GM12878 (cell line): ENCODE measurements around the gene H6PD. TPM values are rescaled to one million over a fixed set of nuclear protein-coding genes. Genes with fewer than 3 reads are reported as not detected.
A peak's percentile ranks its signal among the peaks of the same experiment; 100 is the strongest.

Source experiments
- ASH2L ChIP-seq: fragments of 300-600, 200-600 bp; sonication (generic); IDR thresholded peaks from 2 replicates; pipeline ENCODE4 v1.6.1; 2017; ENCODE audit warnings: low read depth, mild to moderate bottlenecking, borderline replicate concordance
- CEBPZ ChIP-seq: fragments of 150-350 bp; IDR thresholded peaks from 2 replicates; pipeline ENCODE4 v1.6.1; 2016; ENCODE audit warnings: low read depth, low read length
- DPF2 ChIP-seq: fragments of 450-650 bp; IDR thresholded peaks from 2 replicates; pipeline ENCODE4 v1.6.1; 2017; ENCODE audit warnings: mild to moderate bottlenecking
- ETV6 ChIP-seq, 2 experiments: fragments of 450-650 bp in 1 of 2; IDR thresholded peaks in 1 of 2; conservative IDR thresholded peaks in 1 of 2; 2 replicates each; pipeline ENCODE4 v1.6.1; 2014; ENCODE audit warnings: antibody characterized with exemption in 1 of 2, borderline replicate concordance in 1 of 2, low read depth in 1 of 2, mild to moderate bottlenecking in 1 of 2, moderate library complexity in 1 of 2
- IKZF1 ChIP-seq: fragments of 450-650 bp; conservative IDR thresholded peaks from 2 replicates; pipeline ENCODE4 v1.6.1; 2017; ENCODE audit warnings: antibody characterized with exemption, mild to moderate bottlenecking
- NBN ChIP-seq: fragments of 450-650 bp; IDR thresholded peaks from 2 replicates; pipeline ENCODE4 v1.6.1; 2016
- NFYB ChIP-seq: IDR thresholded peaks from 2 replicates; pipeline ENCODE4 v1.6.1; 2011; ENCODE audit warnings: low read depth, mild to moderate bottlenecking, low read length, improper control_type of control experiment, moderate library complexity; ENCODE audit not compliant: insufficient read depth
- NR2C1 ChIP-seq: fragments of 450-650 bp; IDR thresholded peaks from 2 replicates; pipeline ENCODE4 v1.6.1; 2017; ENCODE audit warnings: antibody characterized with exemption, mild to moderate bottlenecking, moderate library complexity
- PML ChIP-seq: IDR thresholded peaks from 2 replicates; pipeline ENCODE4 v1.6.1; 2012; ENCODE audit warnings: low read length, inconsistent platforms
- POLR2A ChIP-seq: IDR thresholded peaks from 2 replicates; pipeline ENCODE4 v1.6.1; 2011; ENCODE audit warnings: low read depth, mild to moderate bottlenecking, low read length
- POLR2AphosphoS2 ChIP-seq: IDR thresholded peaks from 2 replicates; pipeline ENCODE4 v1.6.1; 2011; ENCODE audit warnings: low read depth, mild to moderate bottlenecking, low read length, improper control_type of control experiment, moderate library complexity
- RAD21 ChIP-seq: IDR thresholded peaks from 2 replicates; pipeline ENCODE4 v1.6.1; 2011; ENCODE audit warnings: mild to moderate bottlenecking, low read depth, low read length, moderate library complexity; ENCODE audit not compliant: insufficient read depth
- SPI1 ChIP-seq: IDR thresholded peaks from 2 replicates; pipeline ENCODE4 v1.6.1; 2011; ENCODE audit warnings: low read depth, mild to moderate bottlenecking, low read length, moderate library complexity, borderline replicate concordance; ENCODE audit not compliant: insufficient read depth
- SUZ12 ChIP-seq: fragments of 200-600 bp; sonication (generic); IDR thresholded peaks from one replicate; pipeline ENCODE4 v1.6.1; 2018; ENCODE audit warnings: antibody characterized with exemption, mild to moderate bottlenecking; ENCODE audit not compliant: unreplicated experiment
- polyA plus RNA-seq, 11 experiments: library from polyadenylated mRNA; depleted of rRNA in 4 of 11; unstranded in 6 of 11; stranded (reverse) in 5 of 11; fragments of >200 nt; fragmentation: Nextera tagmentation in 4 of 11; fragmentation: Illumina TruSeq in 1 of 11; extraction: Ambion mirVana in 4 of 11; extraction: Trizol in 1 of 11; gene quantifications; 1 replicate in 1 of 11; 2 replicates in 10 of 11; pipeline versions ENCODE4 v1.2.1 to v1.2.3, GENCODE V29; 2011 to 2016; ENCODE audit warnings: inconsistent platforms in 2 of 11, missing spikeins in 2 of 11, low read depth in 1 of 11
- total RNA-seq, 4 experiments: library from RNA; depleted of rRNA in 3 of 4; stranded (reverse); fragments of >200 nt in 3 of 4; fragmentation: Illumina TruSeq in 1 of 4; extraction: Trizol in 1 of 4; gene quantifications; 2 replicates each; pipeline versions ENCODE4 v1.2.1 to v1.2.3, GENCODE V29; 2013 to 2021
- TF ChIP-seq, protein P1 (sequence below): fragments of 450-650 bp; IDR thresholded peaks from 2 replicates; pipeline ENCODE4 v1.6.1; 2014; ENCODE audit warnings: mild to moderate bottlenecking
- TF ChIP-seq, protein P2 (sequence below): fragments of 450-650 bp; formaldehyde crosslinking; IDR thresholded peaks from 2 replicates; pipeline ENCODE4 v1.5.0; 2022; ENCODE audit warnings: mild to moderate bottlenecking, missing genetic modification characterization
- TF ChIP-seq, protein P3 (sequence below): fragments of 450-650 bp; IDR thresholded peaks from 2 replicates; pipeline ENCODE4 v1.6.1; 2017; ENCODE audit warnings: low read depth, mild to moderate bottlenecking, moderate library complexity

Gene H6PD
- total and polyA plus RNA-seq, 10 of the 15 experiments (the other 5 are each of a cell fraction or from before 2014, with no cell fraction given) = 1.2 to 20.7 (median 7.7) TPM

DNA sequence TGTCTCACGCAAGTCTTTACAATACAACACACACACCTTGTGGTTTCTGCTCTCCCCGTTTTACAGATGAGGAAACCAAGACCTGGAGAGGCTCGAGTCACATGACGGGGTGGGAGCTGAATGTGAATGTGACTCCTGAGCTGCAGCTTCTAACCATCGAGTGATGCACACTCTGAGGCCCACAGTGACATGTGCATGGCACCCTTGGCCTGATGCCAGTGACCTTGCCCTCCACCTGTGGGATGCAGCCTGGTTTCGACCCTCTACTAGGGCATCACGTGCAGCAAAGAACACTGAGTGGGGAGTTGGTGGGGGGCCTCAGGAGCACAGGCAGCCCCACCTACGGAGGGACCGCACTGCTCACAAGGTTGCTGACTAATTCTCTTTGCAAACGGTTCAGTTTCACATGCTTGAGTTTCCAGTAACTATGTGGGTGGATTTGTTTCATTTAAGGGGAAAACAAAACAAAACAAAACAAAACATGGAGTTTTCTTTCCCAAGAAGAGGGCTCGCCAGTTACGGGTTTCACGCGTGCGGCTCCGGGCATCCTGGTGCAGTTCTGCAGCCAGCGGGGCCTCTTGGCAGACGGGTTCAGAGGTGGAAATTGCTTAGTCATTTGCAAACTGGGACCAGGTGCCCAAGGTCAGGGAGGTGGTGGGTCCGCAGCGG, 81.0 kb downstream of the H6PD start (continued):
- TF ChIP-seq SUZ12 (no peak), ETV6 (conservative IDR thresholded peaks at IDR 0.05 in 1 of 2, IDR thresholded peaks at IDR 0.05 in 1 of 2; ENCODE audit: borderline replicate concordance in 1 of 2, low read depth in 1 of 2) (no peak), SPI1 (no peak), ASH2L (no peak), POLR2A (no peak), DPF2 (peak; percentile 47; the same call in 1 of the 2 replicates), NBN (no peak), POLR2AphosphoS2 (no peak), PML (no peak), NFYB (no peak), NR2C1 (no peak), IKZF1 (peak; percentile 60), RAD21 (no peak), CEBPZ (no peak)
- TF ChIP-seq, protein P1, sequence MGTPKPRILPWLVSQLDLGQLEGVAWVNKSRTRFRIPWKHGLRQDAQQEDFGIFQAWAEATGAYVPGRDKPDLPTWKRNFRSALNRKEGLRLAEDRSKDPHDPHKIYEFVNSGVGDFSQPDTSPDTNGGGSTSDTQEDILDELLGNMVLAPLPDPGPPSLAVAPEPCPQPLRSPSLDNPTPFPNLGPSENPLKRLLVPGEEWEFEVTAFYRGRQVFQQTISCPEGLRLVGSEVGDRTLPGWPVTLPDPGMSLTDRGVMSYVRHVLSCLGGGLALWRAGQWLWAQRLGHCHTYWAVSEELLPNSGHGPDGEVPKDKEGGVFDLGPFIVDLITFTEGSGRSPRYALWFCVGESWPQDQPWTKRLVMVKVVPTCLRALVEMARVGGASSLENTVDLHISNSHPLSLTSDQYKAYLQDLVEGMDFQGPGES = no peak
- TF ChIP-seq, protein P2, sequence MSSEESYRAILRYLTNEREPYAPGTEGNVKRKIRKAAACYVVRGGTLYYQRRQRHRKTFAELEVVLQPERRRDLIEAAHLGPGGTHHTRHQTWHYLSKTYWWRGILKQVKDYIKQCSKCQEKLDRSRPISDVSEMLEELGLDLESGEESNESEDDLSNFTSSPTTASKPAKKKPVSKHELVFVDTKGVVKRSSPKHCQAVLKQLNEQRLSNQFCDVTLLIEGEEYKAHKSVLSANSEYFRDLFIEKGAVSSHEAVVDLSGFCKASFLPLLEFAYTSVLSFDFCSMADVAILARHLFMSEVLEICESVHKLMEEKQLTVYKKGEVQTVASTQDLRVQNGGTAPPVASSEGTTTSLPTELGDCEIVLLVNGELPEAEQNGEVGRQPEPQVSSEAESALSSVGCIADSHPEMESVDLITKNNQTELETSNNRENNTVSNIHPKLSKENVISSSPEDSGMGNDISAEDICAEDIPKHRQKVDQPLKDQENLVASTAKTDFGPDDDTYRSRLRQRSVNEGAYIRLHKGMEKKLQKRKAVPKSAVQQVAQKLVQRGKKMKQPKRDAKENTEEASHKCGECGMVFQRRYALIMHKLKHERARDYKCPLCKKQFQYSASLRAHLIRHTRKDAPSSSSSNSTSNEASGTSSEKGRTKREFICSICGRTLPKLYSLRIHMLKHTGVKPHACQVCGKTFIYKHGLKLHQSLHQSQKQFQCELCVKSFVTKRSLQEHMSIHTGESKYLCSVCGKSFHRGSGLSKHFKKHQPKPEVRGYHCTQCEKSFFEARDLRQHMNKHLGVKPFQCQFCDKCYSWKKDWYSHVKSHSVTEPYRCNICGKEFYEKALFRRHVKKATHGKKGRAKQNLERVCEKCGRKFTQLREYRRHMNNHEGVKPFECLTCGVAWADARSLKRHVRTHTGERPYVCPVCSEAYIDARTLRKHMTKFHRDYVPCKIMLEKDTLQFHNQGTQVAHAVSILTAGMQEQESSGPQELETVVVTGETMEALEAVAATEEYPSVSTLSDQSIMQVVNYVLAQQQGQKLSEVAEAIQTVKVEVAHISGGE (CRISPR knock-in tag) = no peak
- TF ChIP-seq, protein P3, sequence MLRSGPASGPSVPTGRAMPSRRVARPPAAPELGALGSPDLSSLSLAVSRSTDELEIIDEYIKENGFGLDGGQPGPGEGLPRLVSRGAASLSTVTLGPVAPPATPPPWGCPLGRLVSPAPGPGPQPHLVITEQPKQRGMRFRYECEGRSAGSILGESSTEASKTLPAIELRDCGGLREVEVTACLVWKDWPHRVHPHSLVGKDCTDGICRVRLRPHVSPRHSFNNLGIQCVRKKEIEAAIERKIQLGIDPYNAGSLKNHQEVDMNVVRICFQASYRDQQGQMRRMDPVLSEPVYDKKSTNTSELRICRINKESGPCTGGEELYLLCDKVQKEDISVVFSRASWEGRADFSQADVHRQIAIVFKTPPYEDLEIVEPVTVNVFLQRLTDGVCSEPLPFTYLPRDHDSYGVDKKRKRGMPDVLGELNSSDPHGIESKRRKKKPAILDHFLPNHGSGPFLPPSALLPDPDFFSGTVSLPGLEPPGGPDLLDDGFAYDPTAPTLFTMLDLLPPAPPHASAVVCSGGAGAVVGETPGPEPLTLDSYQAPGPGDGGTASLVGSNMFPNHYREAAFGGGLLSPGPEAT = 0 out of 2 replicates have a peak, but pooled peaks have one; percentile 25
